HTERT RPE-1 (cell line): ENCODE data around the gene CFP.

Experiments
- in situ Hi-C: fragments of 300-500 bp; cut with MboI; formaldehyde crosslinking; loops from 4 replicates; pipeline ENCODE4 v1.14.3; 2020; ENCODE audit warnings: low sequenced_read_pairs

The CFP gene

GRCh38 chrX:47576021-47576898 is 53.5 kb downstream of the CFP start:
- in situ Hi-C loops: no loop called here

GRCh38 chrX:47574547-47575301 is 55.0 kb downstream of the CFP start:
- in situ Hi-C loops: no loop called here

GRCh38 chrX:47574076-47574546 is 55.6 kb downstream of the CFP start:
- in situ Hi-C loops: no loop called here

- in situ Hi-C loops: no loop called here
Measured at GRCh38 chrX:47573341-47574075, 56.2 kb downstream of the CFP start.
